GM12878 (cell line): ENCODE data around the gene CMTM2.

Source experiments
- IRF3 ChIP-seq: fragments of 450-650 bp; IDR thresholded peaks from 2 replicates; pipeline ENCODE4 v1.6.1; 2014; ENCODE audit warnings: mild to moderate bottlenecking
- SUZ12 ChIP-seq: fragments of 200-600 bp; sonication (generic); IDR thresholded peaks from one replicate; pipeline ENCODE4 v1.6.1; 2018; ENCODE audit warnings: antibody characterized with exemption, mild to moderate bottlenecking; ENCODE audit not compliant: unreplicated experiment
- ZBTB40 ChIP-seq: fragments of 450-650 bp; IDR thresholded peaks from 2 replicates; pipeline ENCODE4 v1.6.1; 2016; ENCODE audit warnings: mild to moderate bottlenecking, moderate library complexity, borderline replicate concordance

GRCh38 chr16:66561381-66562080 lies 17.7 kb upstream of the CMTM2 start:
- TF ChIP-seq SUZ12 = no peak
- no peak for TF ChIP-seq IRF3
- TF ChIP-seq ZBTB40 = no peak
